Measurements from ENCODE around the gene FGGY.
"Not testable (repeated sequence)": the region's sequence is repeated elsewhere in the genome, so short reads cannot be mapped to it uniquely, and the experiment has no call there.

FGGY gene

GRCh38 chr1:59457786-59458185, 160.9 kb downstream of the FGGY start:
- Histone ChIP-seq H3K4me3 (ENCODE audit: low read length) (no peak overlapping the region), H3K9ac (ENCODE audit: low read length) (no peak overlapping the region), H3K27me3 (ENCODE audit: control insufficient read depth, insufficient read depth, low read length) (no peaks in the 10 kb centered on the region), H3K4me1 (ENCODE audit: control insufficient read depth, insufficient read depth, low read length) (no peaks in the 10 kb centered on the region), H3K9me3 (ENCODE audit: control insufficient read depth, low read length) (no peaks in the 10 kb centered on the region), H3K36me3 (ENCODE audit: control insufficient read depth, insufficient read depth, low read length) (no peaks in the 10 kb centered on the region)

- no peaks in the 10 kb centered on the region for H3K36me3 ChIP-seq (ENCODE audit: control insufficient read depth, insufficient read depth, low read length)
- no peaks in the 10 kb centered on the region for H3K4me1 ChIP-seq (ENCODE audit: control insufficient read depth, insufficient read depth, low read length)
- H3K27me3 ChIP-seq (ENCODE audit: control insufficient read depth, insufficient read depth, low read length), result no peaks in the 10 kb centered on the region
- no peak overlapping the region for H3K4me3 ChIP-seq (ENCODE audit: low read length)
- no peaks in the 10 kb centered on the region for H3K9me3 ChIP-seq (ENCODE audit: control insufficient read depth, low read length)
- no peak overlapping the region for H3K9ac ChIP-seq (ENCODE audit: low read length)
Measured at GRCh38 chr1:59458884-59459283, 162.0 kb downstream of the FGGY start.

- not testable (repeated sequence) for H3K4me1 ChIP-seq (ENCODE audit: control insufficient read depth, insufficient read depth, low read length); H3K36me3 ChIP-seq (ENCODE audit: control insufficient read depth, insufficient read depth, low read length); H3K9me3 ChIP-seq (ENCODE audit: control insufficient read depth, low read length); H3K9ac ChIP-seq (ENCODE audit: low read length); H3K4me3 ChIP-seq (ENCODE audit: low read length); H3K27me3 ChIP-seq (ENCODE audit: control insufficient read depth, insufficient read depth, low read length)
Measured at GRCh38 chr1:59462942-59463341, 166.0 kb downstream of the FGGY start.

- H3K4me3 ChIP-seq (ENCODE audit: low read length); H3K9me3 ChIP-seq (ENCODE audit: control insufficient read depth, low read length); H3K36me3 ChIP-seq (ENCODE audit: control insufficient read depth, insufficient read depth, low read length); H3K27me3 ChIP-seq (ENCODE audit: control insufficient read depth, insufficient read depth, low read length); H3K9ac ChIP-seq (ENCODE audit: low read length); H3K4me1 ChIP-seq (ENCODE audit: control insufficient read depth, insufficient read depth, low read length): not testable (repeated sequence)
Measured at GRCh38 chr1:59465478-59465877, 168.6 kb downstream of the FGGY start.

- Histone ChIP-seq H3K4me1 (ENCODE audit: control insufficient read depth, insufficient read depth, low read length) (peaks cover under 1% of the 10 kb centered on the region), H3K4me3 (ENCODE audit: low read length) (no peak overlapping the region), H3K9ac (ENCODE audit: low read length) (no peak overlapping the region), H3K9me3 (ENCODE audit: control insufficient read depth, low read length) (no peaks in the 10 kb centered on the region), H3K36me3 (ENCODE audit: control insufficient read depth, insufficient read depth, low read length) (no peaks in the 10 kb centered on the region), H3K27me3 (ENCODE audit: control insufficient read depth, insufficient read depth, low read length) (no peaks in the 10 kb centered on the region)
Measured at GRCh38 chr1:59468828-59469428, 172.0 kb downstream of the FGGY start.

GRCh38 chr1:59471991-59472570, 175.2 kb downstream of the FGGY start:
- not testable (repeated sequence) for H3K27me3 ChIP-seq (ENCODE audit: control insufficient read depth, insufficient read depth, low read length); H3K9me3 ChIP-seq (ENCODE audit: control insufficient read depth, low read length); H3K4me3 ChIP-seq (ENCODE audit: low read length); H3K36me3 ChIP-seq (ENCODE audit: control insufficient read depth, insufficient read depth, low read length); H3K9ac ChIP-seq (ENCODE audit: low read length)
- peaks cover 11% of the 10 kb centered on the region for H3K4me1 ChIP-seq (ENCODE audit: control insufficient read depth, insufficient read depth, low read length)

GRCh38 chr1:59473831-59474230, 176.9 kb downstream of the FGGY start:
- Histone ChIP-seq H3K27me3 (ENCODE audit: control insufficient read depth, insufficient read depth, low read length) (no peaks in the 10 kb centered on the region), H3K4me1 (ENCODE audit: control insufficient read depth, insufficient read depth, low read length) (peaks cover 11% of the 10 kb centered on the region), H3K9ac (ENCODE audit: low read length) (no peak overlapping the region), H3K9me3 (ENCODE audit: control insufficient read depth, low read length) (no peaks in the 10 kb centered on the region), H3K36me3 (ENCODE audit: control insufficient read depth, insufficient read depth, low read length) (no peaks in the 10 kb centered on the region), H3K4me3 (ENCODE audit: low read length) (no peak overlapping the region)

- H3K36me3 ChIP-seq (ENCODE audit: control insufficient read depth, insufficient read depth, low read length), result no peaks in the 10 kb centered on the region
- no peak overlapping the region for H3K9ac ChIP-seq (ENCODE audit: low read length)
- H3K4me3 ChIP-seq (ENCODE audit: low read length), result no peak overlapping the region
- no peaks in the 10 kb centered on the region for H3K27me3 ChIP-seq (ENCODE audit: control insufficient read depth, insufficient read depth, low read length)
- peaks cover 11% of the 10 kb centered on the region for H3K4me1 ChIP-seq (ENCODE audit: control insufficient read depth, insufficient read depth, low read length)
- no peaks in the 10 kb centered on the region for H3K9me3 ChIP-seq (ENCODE audit: control insufficient read depth, low read length)
Measured at GRCh38 chr1:59474496-59474895, 177.6 kb downstream of the FGGY start.

- H3K4me1 ChIP-seq (ENCODE audit: control insufficient read depth, insufficient read depth, low read length), result peaks cover 18% of the 10 kb centered on the region
- no peaks in the 10 kb centered on the region for H3K9me3 ChIP-seq (ENCODE audit: control insufficient read depth, low read length)
- no peak overlapping the region for H3K4me3 ChIP-seq (ENCODE audit: low read length)
- no peaks in the 10 kb centered on the region for H3K27me3 ChIP-seq (ENCODE audit: control insufficient read depth, insufficient read depth, low read length)
- H3K36me3 ChIP-seq (ENCODE audit: control insufficient read depth, insufficient read depth, low read length), result no peaks in the 10 kb centered on the region
- no peak overlapping the region for H3K9ac ChIP-seq (ENCODE audit: low read length)
Measured at GRCh38 chr1:59475737-59476136, 178.8 kb downstream of the FGGY start.

- peaks cover 18% of the 10 kb centered on the region for H3K4me1 ChIP-seq (ENCODE audit: control insufficient read depth, insufficient read depth, low read length)
- no peaks in the 10 kb centered on the region for H3K27me3 ChIP-seq (ENCODE audit: control insufficient read depth, insufficient read depth, low read length)
- H3K36me3 ChIP-seq (ENCODE audit: control insufficient read depth, insufficient read depth, low read length), result no peaks in the 10 kb centered on the region
- H3K9ac ChIP-seq (ENCODE audit: low read length), result no peak overlapping the region
- H3K9me3 ChIP-seq (ENCODE audit: control insufficient read depth, low read length), result no peaks in the 10 kb centered on the region
- no peak overlapping the region for H3K4me3 ChIP-seq (ENCODE audit: low read length)
Measured at GRCh38 chr1:59477286-59477685, 180.4 kb downstream of the FGGY start.

- no peak overlapping the region for H3K9ac ChIP-seq (ENCODE audit: low read length)
- H3K4me1 ChIP-seq (ENCODE audit: control insufficient read depth, insufficient read depth, low read length), result peaks cover 18% of the 10 kb centered on the region
- H3K27me3 ChIP-seq (ENCODE audit: control insufficient read depth, insufficient read depth, low read length), result no peaks in the 10 kb centered on the region
- H3K9me3 ChIP-seq (ENCODE audit: control insufficient read depth, low read length), result no peaks in the 10 kb centered on the region
- H3K36me3 ChIP-seq (ENCODE audit: control insufficient read depth, insufficient read depth, low read length), result no peaks in the 10 kb centered on the region
- H3K4me3 ChIP-seq (ENCODE audit: low read length), result no peak overlapping the region
Measured at GRCh38 chr1:59477867-59478266, 181.0 kb downstream of the FGGY start.

- no peaks in the 10 kb centered on the region for H3K36me3 ChIP-seq (ENCODE audit: control insufficient read depth, insufficient read depth, low read length)
- no peaks in the 10 kb centered on the region for H3K9me3 ChIP-seq (ENCODE audit: control insufficient read depth, low read length)
- no peak overlapping the region for H3K4me3 ChIP-seq (ENCODE audit: low read length)
- no peak overlapping the region for H3K9ac ChIP-seq (ENCODE audit: low read length)
- H3K4me1 ChIP-seq (ENCODE audit: control insufficient read depth, insufficient read depth, low read length), result peaks cover 18% of the 10 kb centered on the region
- H3K27me3 ChIP-seq (ENCODE audit: control insufficient read depth, insufficient read depth, low read length), result no peaks in the 10 kb centered on the region
Measured at GRCh38 chr1:59478822-59479221, 181.9 kb downstream of the FGGY start.

All from mucosa of stomach (tissue), 1 donor.